Liver (tissue), 9 donors: ENCODE data around the gene NIPAL1. TPM values are rescaled to one million over a fixed set of nuclear protein-coding genes. Genes with fewer than 3 reads are reported as not detected.

Experiments
- DNase-seq: peaks from one replicate; pipeline ENCODE4 v3.0.0-alpha.2; 2017; ENCODE audit warnings: low spot score
- H3K27ac ChIP-seq, 2 donors: one replicate each; pipeline ENCODE4 v1.7.0; 2013; ENCODE audit warnings: inconsistent platforms in 2 of 2, low read length in 2 of 2, control low read depth in 1 of 2, low read depth in 1 of 2, mild to moderate bottlenecking in 1 of 2
- H3K27me3 ChIP-seq, 4 donors: one replicate each; pipeline versions ENCODE4 v1.6.1 to v1.7.0; 2013; ENCODE audit warnings: low read length in 3 of 4, inconsistent platforms in 1 of 4, mild to moderate bottlenecking in 1 of 4, moderate library complexity in 1 of 4; ENCODE audit not compliant: control insufficient read depth in 4 of 4, insufficient read depth in 4 of 4
- H3K36me3 ChIP-seq, 4 donors: one replicate each; pipeline versions ENCODE4 v1.6.1 to v1.7.0; 2013; ENCODE audit warnings: low read length in 3 of 4, mild to moderate bottlenecking in 3 of 4, low read depth in 1 of 4, moderate library complexity in 1 of 4; ENCODE audit not compliant: control insufficient read depth in 4 of 4, insufficient read depth in 3 of 4
- H3K4me1 ChIP-seq, 4 donors: one replicate each; pipeline versions ENCODE4 v1.6.1 to v1.7.0; 2013; ENCODE audit warnings: low read length in 3 of 4, mild to moderate bottlenecking in 3 of 4, moderate library complexity in 1 of 4; ENCODE audit not compliant: control insufficient read depth in 4 of 4, insufficient read depth in 4 of 4
- H3K4me3 ChIP-seq, 3 donors: one replicate each; pipeline versions ENCODE4 v1.6.1 to v1.7.0; 2013; ENCODE audit warnings: low read length in 3 of 3, control low read depth in 1 of 3, low read depth in 1 of 3, mild to moderate bottlenecking in 1 of 3
- H3K9ac ChIP-seq, 2 donors: one replicate each; pipeline ENCODE4 v1.7.0; 2013; ENCODE audit warnings: low read length in 2 of 2, mild to moderate bottlenecking in 2 of 2, moderate library complexity in 2 of 2, control low read depth in 1 of 2, low read depth in 1 of 2
- H3K9me3 ChIP-seq, 4 donors: one replicate each; pipeline versions ENCODE4 v1.6.1 to v1.7.0; 2013; ENCODE audit warnings: low read length in 3 of 4; ENCODE audit not compliant: control insufficient read depth in 4 of 4
- ATF3 ChIP-seq: IDR thresholded peaks from 2 replicates; pipeline ENCODE4 v1.6.1; 2016; ENCODE audit warnings: antibody characterized with exemption
- EGR1 ChIP-seq, 2 donors: IDR thresholded peaks; 2 replicates each; pipeline ENCODE4 v1.6.1; 2016 to 2018; ENCODE audit warnings: antibody characterized with exemption in 2 of 2, low read depth in 2 of 2
- FOXA1 ChIP-seq: IDR thresholded peaks from 2 replicates; pipeline ENCODE4 v1.6.1; 2016; ENCODE audit warnings: antibody characterized with exemption
- FOXA2 ChIP-seq: IDR thresholded peaks from 2 replicates; pipeline ENCODE4 v1.6.1; 2016; ENCODE audit warnings: antibody characterized with exemption
- GABPA ChIP-seq, 2 donors: IDR thresholded peaks in 1 of 2; conservative IDR thresholded peaks in 1 of 2; 2 replicates each; pipeline ENCODE4 v1.6.1; 2016; ENCODE audit warnings: antibody characterized with exemption in 2 of 2, mild to moderate bottlenecking in 1 of 2, moderate library complexity in 1 of 2
- HNF4A ChIP-seq, 2 donors: conservative IDR thresholded peaks; 2 replicates each; pipeline ENCODE4 v1.6.1; 2016; ENCODE audit warnings: antibody characterized with exemption in 2 of 2, mild to moderate bottlenecking in 2 of 2
- HNF4G ChIP-seq: IDR thresholded peaks from 2 replicates; pipeline ENCODE4 v1.6.1; 2016; ENCODE audit warnings: antibody characterized with exemption
- JUND ChIP-seq, 2 donors: IDR thresholded peaks; 2 replicates each; pipeline ENCODE4 v1.6.1; 2016; ENCODE audit warnings: antibody characterized with exemption in 2 of 2
- NR2F2 ChIP-seq: IDR thresholded peaks from 2 replicates; pipeline ENCODE4 v1.6.1; 2016; ENCODE audit warnings: antibody characterized with exemption
- RAD21 ChIP-seq, 2 donors: IDR thresholded peaks; 2 replicates each; pipeline ENCODE4 v1.6.1; 2016; ENCODE audit warnings: antibody characterized with exemption in 2 of 2, mild to moderate bottlenecking in 2 of 2
- RXRA ChIP-seq, 2 donors: IDR thresholded peaks; 2 replicates each; pipeline ENCODE4 v1.6.1; 2017 to 2018; ENCODE audit warnings: antibody characterized with exemption in 2 of 2, mild to moderate bottlenecking in 1 of 2
- SP1 ChIP-seq: IDR thresholded peaks from 2 replicates; pipeline ENCODE4 v1.6.1; 2018; ENCODE audit warnings: antibody characterized with exemption, mild to moderate bottlenecking
- TAF1 ChIP-seq: conservative IDR thresholded peaks from 2 replicates; pipeline ENCODE4 v1.6.1; 2016; ENCODE audit warnings: antibody characterized with exemption, mild to moderate bottlenecking
- YY1 ChIP-seq: IDR thresholded peaks from 2 replicates; pipeline ENCODE4 v1.6.1; 2016; ENCODE audit warnings: antibody characterized with exemption, mild to moderate bottlenecking
- WGBS: extraction: QIAGEN DNeasy Blood & Tissue Kit; methylation state at CpG from one replicate; pipeline ENCODE4 v1.1.7; 2013; 5-methylcytosine and 5-hydroxymethylcytosine counted together
- polyA plus RNA-seq, 2 donors: library from polyadenylated mRNA; stranded (reverse) in 1 of 2; unstranded in 1 of 2; fragments of 200-250 nt in 1 of 2; fragments of >200 nt in 1 of 2; fragmentation: Nextera tagmentation in 1 of 2; extraction: Ambion mirVana in 1 of 2; gene quantifications; one replicate each; pipeline versions ENCODE4 v1.2.1 to v1.2.3, GENCODE V29; 2013 to 2015
- total RNA-seq, 2 donors: library from RNA; depleted of rRNA; stranded (reverse); fragments of >200 nt; gene quantifications; one replicate each; pipeline ENCODE4 v1.2.3, GENCODE V29; 2014
- TF ChIP-seq, protein P1 (sequence below): IDR thresholded peaks from 2 replicates; pipeline ENCODE4 v1.6.1; 2016; ENCODE audit warnings: antibody characterized with exemption
- TF ChIP-seq, protein P2 (sequence below): fragments of 150-350 bp; IDR thresholded peaks from 2 replicates; pipeline ENCODE4 v1.5.1; 2017; ENCODE audit warnings: improper control_type of control experiment, low read depth, low read length; ENCODE audit not compliant: missing input control
- TF ChIP-seq, protein P3 (sequence below): IDR thresholded peaks from 2 replicates; pipeline ENCODE4 v1.6.1; 2016; ENCODE audit warnings: antibody characterized with exemption
- TF ChIP-seq, protein P4 (sequence below): IDR thresholded peaks from 2 replicates; pipeline ENCODE4 v1.6.1; 2016; ENCODE audit warnings: antibody characterized with exemption, mild to moderate bottlenecking
- donor health status: healthy.
- donor health status: healthy.
- donor health status: healthy.
- donor health status: healthy.
- donor health status: healthy.

The NIPAL1 gene
- total and polyA plus RNA-seq, 4 donors: 2.5 to 10.7 (median 6.1) TPM

DNA sequence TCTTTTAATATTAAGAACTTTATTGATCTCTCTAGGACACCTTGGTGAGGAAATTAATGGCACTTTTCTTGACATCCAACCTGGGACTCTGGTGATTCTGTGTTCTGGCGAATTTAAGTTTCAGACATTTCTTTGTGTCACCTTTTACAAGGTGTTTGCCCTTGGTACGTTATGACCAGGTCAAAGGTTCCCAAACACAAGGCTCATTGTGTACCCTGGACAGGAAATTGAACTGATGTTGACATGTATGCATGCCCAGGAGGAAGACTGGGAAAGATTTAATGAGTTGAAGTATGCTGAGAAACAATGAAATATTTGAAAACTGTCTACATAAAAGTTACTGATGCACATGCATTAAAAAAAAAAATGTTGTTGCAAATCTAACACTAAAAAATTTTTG is 22.1 kb downstream of the NIPAL1 start:
- WGBS: 9% methylated on average over 2 of the region's 2 CpGs
- TF ChIP-seq, protein P1, sequence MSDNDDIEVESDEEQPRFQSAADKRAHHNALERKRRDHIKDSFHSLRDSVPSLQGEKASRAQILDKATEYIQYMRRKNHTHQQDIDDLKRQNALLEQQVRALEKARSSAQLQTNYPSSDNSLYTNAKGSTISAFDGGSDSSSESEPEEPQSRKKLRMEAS: peak; percentile 38
- TF ChIP-seq HNF4G (peak; percentile 51), SP1 (peak; percentile 51), FOXA2 (peak; percentile 47), HNF4A (conservative IDR thresholded peaks at IDR 0.05) (peak; percentile 87 to 88), NR2F2 (peak; percentile 29), GABPA (IDR thresholded peaks at IDR 0.05 in 1 of 2, conservative IDR thresholded peaks at IDR 0.05 in 1 of 2) (peak in 1 of 2 donors; percentile 44), ATF3 (no peak), RXRA (IDR thresholded peaks at IDR 0.05) (peak; percentile 46 to 64)
- TF ChIP-seq, protein P2, sequence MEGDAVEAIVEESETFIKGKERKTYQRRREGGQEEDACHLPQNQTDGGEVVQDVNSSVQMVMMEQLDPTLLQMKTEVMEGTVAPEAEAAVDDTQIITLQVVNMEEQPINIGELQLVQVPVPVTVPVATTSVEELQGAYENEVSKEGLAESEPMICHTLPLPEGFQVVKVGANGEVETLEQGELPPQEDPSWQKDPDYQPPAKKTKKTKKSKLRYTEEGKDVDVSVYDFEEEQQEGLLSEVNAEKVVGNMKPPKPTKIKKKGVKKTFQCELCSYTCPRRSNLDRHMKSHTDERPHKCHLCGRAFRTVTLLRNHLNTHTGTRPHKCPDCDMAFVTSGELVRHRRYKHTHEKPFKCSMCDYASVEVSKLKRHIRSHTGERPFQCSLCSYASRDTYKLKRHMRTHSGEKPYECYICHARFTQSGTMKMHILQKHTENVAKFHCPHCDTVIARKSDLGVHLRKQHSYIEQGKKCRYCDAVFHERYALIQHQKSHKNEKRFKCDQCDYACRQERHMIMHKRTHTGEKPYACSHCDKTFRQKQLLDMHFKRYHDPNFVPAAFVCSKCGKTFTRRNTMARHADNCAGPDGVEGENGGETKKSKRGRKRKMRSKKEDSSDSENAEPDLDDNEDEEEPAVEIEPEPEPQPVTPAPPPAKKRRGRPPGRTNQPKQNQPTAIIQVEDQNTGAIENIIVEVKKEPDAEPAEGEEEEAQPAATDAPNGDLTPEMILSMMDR: no peak
- Histone ChIP-seq H3K4me1 (peaks cover 0 to 31% (median 5%) of the 10 kb centered on the region in 4 donors), H3K4me3 (no peak overlapping the region), H3K27ac (peak overlapping the region in 1 of 2 donors; percentile 43), H3K9ac (no peak overlapping the region), H3K36me3 (peaks cover 0 to 5% (median 2%) of the 10 kb centered on the region in 4 donors), H3K9me3 (no peaks in the 10 kb centered on the region), H3K27me3 (no peaks in the 10 kb centered on the region)
- DNase-seq: no peak

DNA sequence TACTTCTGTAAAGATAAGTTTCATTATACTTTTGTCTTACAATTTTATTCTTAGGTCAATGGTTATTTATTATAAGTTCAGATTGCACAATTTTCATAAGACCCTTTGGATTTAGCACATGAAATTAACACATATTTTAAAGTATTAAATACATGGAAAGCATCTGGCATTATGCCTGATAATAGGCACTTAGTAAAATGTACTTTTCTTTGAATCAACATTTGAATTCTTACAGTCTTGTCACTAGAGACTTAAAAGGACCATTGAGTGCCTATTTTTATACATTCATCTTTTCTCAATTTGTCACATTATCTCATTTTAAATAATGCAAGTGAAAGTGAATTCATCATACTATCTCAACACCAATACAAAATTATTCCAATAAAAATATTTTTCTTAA is 23.0 kb downstream of the NIPAL1 start:
- Histone ChIP-seq H3K9ac (no peak overlapping the region), H3K4me3 (no peak overlapping the region), H3K27ac (no peak overlapping the region), H3K36me3 (peaks cover 0 to 5% (median 2%) of the 10 kb centered on the region in 4 donors), H3K27me3 (no peaks in the 10 kb centered on the region), H3K4me1 (peaks cover 0 to 30% (median 6%) of the 10 kb centered on the region in 4 donors), H3K9me3 (no peaks in the 10 kb centered on the region)
- no peak for DNase-seq
- TF ChIP-seq GABPA (IDR thresholded peaks at IDR 0.05 in 1 of 2, conservative IDR thresholded peaks at IDR 0.05 in 1 of 2) (no peak), JUND (IDR thresholded peaks at IDR 0.05) (no peak), FOXA1 (no peak), HNF4A (conservative IDR thresholded peaks at IDR 0.05) (no peak), EGR1 (IDR thresholded peaks at IDR 0.05; ENCODE audit: low read depth in 2 of 2) (no peak), NR2F2 (no peak), YY1 (no peak), FOXA2 (no peak), RXRA (IDR thresholded peaks at IDR 0.05) (no peak), HNF4G (no peak), TAF1 (no peak), RAD21 (IDR thresholded peaks at IDR 0.05) (no peak), ATF3 (no peak), SP1 (no peak)
- TF ChIP-seq, protein P2: no peak
- TF ChIP-seq, protein P3, sequence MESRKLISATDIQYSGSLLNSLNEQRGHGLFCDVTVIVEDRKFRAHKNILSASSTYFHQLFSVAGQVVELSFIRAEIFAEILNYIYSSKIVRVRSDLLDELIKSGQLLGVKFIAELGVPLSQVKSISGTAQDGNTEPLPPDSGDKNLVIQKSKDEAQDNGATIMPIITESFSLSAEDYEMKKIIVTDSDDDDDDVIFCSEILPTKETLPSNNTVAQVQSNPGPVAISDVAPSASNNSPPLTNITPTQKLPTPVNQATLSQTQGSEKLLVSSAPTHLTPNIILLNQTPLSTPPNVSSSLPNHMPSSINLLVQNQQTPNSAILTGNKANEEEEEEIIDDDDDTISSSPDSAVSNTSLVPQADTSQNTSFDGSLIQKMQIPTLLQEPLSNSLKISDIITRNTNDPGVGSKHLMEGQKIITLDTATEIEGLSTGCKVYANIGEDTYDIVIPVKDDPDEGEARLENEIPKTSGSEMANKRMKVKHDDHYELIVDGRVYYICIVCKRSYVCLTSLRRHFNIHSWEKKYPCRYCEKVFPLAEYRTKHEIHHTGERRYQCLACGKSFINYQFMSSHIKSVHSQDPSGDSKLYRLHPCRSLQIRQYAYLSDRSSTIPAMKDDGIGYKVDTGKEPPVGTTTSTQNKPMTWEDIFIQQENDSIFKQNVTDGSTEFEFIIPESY: no peak
- TF ChIP-seq, protein P4, sequence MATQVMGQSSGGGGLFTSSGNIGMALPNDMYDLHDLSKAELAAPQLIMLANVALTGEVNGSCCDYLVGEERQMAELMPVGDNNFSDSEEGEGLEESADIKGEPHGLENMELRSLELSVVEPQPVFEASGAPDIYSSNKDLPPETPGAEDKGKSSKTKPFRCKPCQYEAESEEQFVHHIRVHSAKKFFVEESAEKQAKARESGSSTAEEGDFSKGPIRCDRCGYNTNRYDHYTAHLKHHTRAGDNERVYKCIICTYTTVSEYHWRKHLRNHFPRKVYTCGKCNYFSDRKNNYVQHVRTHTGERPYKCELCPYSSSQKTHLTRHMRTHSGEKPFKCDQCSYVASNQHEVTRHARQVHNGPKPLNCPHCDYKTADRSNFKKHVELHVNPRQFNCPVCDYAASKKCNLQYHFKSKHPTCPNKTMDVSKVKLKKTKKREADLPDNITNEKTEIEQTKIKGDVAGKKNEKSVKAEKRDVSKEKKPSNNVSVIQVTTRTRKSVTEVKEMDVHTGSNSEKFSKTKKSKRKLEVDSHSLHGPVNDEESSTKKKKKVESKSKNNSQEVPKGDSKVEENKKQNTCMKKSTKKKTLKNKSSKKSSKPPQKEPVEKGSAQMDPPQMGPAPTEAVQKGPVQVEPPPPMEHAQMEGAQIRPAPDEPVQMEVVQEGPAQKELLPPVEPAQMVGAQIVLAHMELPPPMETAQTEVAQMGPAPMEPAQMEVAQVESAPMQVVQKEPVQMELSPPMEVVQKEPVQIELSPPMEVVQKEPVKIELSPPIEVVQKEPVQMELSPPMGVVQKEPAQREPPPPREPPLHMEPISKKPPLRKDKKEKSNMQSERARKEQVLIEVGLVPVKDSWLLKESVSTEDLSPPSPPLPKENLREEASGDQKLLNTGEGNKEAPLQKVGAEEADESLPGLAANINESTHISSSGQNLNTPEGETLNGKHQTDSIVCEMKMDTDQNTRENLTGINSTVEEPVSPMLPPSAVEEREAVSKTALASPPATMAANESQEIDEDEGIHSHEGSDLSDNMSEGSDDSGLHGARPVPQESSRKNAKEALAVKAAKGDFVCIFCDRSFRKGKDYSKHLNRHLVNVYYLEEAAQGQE: no peak
- TF ChIP-seq, protein P1: no peak
